ENCODE measurements around the gene GBP1.
"Not testable (repeated sequence)": the region's sequence is repeated elsewhere in the genome, so short reads cannot be mapped to it uniquely, and the experiment has no call there.

DNA sequence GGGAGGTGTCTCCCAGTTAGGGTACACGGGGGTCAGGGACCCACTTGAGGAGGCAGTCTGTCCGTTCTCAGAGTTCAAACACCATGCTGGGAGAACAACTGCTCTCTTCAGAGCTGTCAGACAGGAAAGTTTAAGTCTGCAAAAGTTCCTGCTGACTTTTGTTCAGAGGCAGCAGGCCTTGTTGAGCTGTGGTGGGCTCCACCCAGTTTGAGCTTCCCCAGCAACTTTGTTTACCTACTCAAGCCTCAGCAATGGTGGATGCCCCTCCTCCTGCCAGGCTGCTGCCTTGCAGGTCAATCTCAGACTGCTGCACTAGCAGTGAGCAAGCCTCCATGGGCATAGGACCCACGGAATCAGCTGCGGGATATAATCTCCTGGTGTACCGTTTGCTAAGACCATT lies 31.0 kb downstream of the GBP1 start:
- TF ChIP-seq, protein P1, sequence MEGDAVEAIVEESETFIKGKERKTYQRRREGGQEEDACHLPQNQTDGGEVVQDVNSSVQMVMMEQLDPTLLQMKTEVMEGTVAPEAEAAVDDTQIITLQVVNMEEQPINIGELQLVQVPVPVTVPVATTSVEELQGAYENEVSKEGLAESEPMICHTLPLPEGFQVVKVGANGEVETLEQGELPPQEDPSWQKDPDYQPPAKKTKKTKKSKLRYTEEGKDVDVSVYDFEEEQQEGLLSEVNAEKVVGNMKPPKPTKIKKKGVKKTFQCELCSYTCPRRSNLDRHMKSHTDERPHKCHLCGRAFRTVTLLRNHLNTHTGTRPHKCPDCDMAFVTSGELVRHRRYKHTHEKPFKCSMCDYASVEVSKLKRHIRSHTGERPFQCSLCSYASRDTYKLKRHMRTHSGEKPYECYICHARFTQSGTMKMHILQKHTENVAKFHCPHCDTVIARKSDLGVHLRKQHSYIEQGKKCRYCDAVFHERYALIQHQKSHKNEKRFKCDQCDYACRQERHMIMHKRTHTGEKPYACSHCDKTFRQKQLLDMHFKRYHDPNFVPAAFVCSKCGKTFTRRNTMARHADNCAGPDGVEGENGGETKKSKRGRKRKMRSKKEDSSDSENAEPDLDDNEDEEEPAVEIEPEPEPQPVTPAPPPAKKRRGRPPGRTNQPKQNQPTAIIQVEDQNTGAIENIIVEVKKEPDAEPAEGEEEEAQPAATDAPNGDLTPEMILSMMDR (IDR thresholded peaks at IDR 0.05 in 2 of 3, conservative IDR thresholded peaks at IDR 0.05 in 1 of 3; ENCODE audit: borderline replicate concordance in 1 of 3, insufficient read depth in 1 of 3, low read depth in 2 of 3, low read length in 2 of 3) = not testable (repeated sequence)
- TF ChIP-seq, protein P2, sequence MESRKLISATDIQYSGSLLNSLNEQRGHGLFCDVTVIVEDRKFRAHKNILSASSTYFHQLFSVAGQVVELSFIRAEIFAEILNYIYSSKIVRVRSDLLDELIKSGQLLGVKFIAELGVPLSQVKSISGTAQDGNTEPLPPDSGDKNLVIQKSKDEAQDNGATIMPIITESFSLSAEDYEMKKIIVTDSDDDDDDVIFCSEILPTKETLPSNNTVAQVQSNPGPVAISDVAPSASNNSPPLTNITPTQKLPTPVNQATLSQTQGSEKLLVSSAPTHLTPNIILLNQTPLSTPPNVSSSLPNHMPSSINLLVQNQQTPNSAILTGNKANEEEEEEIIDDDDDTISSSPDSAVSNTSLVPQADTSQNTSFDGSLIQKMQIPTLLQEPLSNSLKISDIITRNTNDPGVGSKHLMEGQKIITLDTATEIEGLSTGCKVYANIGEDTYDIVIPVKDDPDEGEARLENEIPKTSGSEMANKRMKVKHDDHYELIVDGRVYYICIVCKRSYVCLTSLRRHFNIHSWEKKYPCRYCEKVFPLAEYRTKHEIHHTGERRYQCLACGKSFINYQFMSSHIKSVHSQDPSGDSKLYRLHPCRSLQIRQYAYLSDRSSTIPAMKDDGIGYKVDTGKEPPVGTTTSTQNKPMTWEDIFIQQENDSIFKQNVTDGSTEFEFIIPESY (IDR thresholded peaks at IDR 0.05; ENCODE audit: extremely low read depth, insufficient replicate concordance, low read length) = not testable (repeated sequence)
- TF ChIP-seq EZH2 (IDR thresholded peaks at IDR 0.05); ZNF274 (IDR thresholded peaks at IDR 0.05; ENCODE audit: low read depth, low read length): not testable (repeated sequence)

Measured in HCT116 (cell line).